ENCODE measurements around the gene NOS2.

NOS2 gene

GRCh38 chr17:27783440-27784350 is 16.6 kb downstream of the NOS2 start:
- Histone ChIP-seq H3K27ac (ENCODE audit: low read depth, low read length) (no peak overlapping the region), H3F3A (ENCODE audit: insufficient read depth) (no peaks in the 10 kb centered on the region), H3K79me2 (ENCODE audit: insufficient read depth, low read length) (no peaks in the 10 kb centered on the region), H4K20me1 (ENCODE audit: low read depth, low read length) (no peaks in the 10 kb centered on the region), H2AFZ (ENCODE audit: low read depth, low read length, severe bottlenecking) (no peak overlapping the region), H3K4me2 (ENCODE audit: low read depth, low read length, poor library complexity, severe bottlenecking) (no peak overlapping the region), H3K9me3 (ENCODE audit: insufficient read depth, low read length) (no peaks in the 10 kb centered on the region), H3K9me2 (replicated peaks; ENCODE audit: insufficient read depth, low read length) (no peaks in the 10 kb centered on the region), H3K9ac (ENCODE audit: low read length) (no peak overlapping the region), H3K4me3 (ENCODE audit: insufficient read depth, low read length, poor library complexity, severe bottlenecking) (no peak overlapping the region), H3K27me3 (ENCODE audit: low read length) (no peaks in the 10 kb centered on the region), H3K36me3 (ENCODE audit: low read length) (no peaks in the 10 kb centered on the region)
- TF ChIP-seq EZH2phosphoT487 (conservative IDR thresholded peaks at IDR 0.05; ENCODE audit: low read length) (no peak), CTCF (IDR thresholded peaks at IDR 0.05; ENCODE audit: insufficient read depth, low read length, poor library complexity, severe bottlenecking) (no peak)

- no peaks in the 10 kb centered on the region for H4K20me1 ChIP-seq (ENCODE audit: low read depth, low read length)
- no peak overlapping the region for H3K9ac ChIP-seq (ENCODE audit: low read length)
- H3K4me2 ChIP-seq (ENCODE audit: low read depth, low read length, poor library complexity, severe bottlenecking), result no peak overlapping the region
- TF ChIP-seq CTCF (IDR thresholded peaks at IDR 0.05; ENCODE audit: insufficient read depth, low read length, poor library complexity, severe bottlenecking) (no peak), EZH2phosphoT487 (conservative IDR thresholded peaks at IDR 0.05; ENCODE audit: low read length) (no peak)
- no peaks in the 10 kb centered on the region for H3K9me3 ChIP-seq (ENCODE audit: insufficient read depth, low read length)
- H2AFZ ChIP-seq (ENCODE audit: low read depth, low read length, severe bottlenecking), result no peak overlapping the region
- H3K4me3 ChIP-seq (ENCODE audit: insufficient read depth, low read length, poor library complexity, severe bottlenecking), result no peak overlapping the region
- no peaks in the 10 kb centered on the region for H3F3A ChIP-seq (ENCODE audit: insufficient read depth)
- H3K79me2 ChIP-seq (ENCODE audit: insufficient read depth, low read length), result no peaks in the 10 kb centered on the region
- H3K36me3 ChIP-seq (ENCODE audit: low read length), result no peaks in the 10 kb centered on the region
- H3K27ac ChIP-seq (ENCODE audit: low read depth, low read length), result no peak overlapping the region
- no peaks in the 10 kb centered on the region for H3K9me2 ChIP-seq (replicated peaks; ENCODE audit: insufficient read depth, low read length)
- no peaks in the 10 kb centered on the region for H3K27me3 ChIP-seq (ENCODE audit: low read length)
Observed at GRCh38 chr17:27782791-27783206, 17.5 kb downstream of the NOS2 start.

DNA sequence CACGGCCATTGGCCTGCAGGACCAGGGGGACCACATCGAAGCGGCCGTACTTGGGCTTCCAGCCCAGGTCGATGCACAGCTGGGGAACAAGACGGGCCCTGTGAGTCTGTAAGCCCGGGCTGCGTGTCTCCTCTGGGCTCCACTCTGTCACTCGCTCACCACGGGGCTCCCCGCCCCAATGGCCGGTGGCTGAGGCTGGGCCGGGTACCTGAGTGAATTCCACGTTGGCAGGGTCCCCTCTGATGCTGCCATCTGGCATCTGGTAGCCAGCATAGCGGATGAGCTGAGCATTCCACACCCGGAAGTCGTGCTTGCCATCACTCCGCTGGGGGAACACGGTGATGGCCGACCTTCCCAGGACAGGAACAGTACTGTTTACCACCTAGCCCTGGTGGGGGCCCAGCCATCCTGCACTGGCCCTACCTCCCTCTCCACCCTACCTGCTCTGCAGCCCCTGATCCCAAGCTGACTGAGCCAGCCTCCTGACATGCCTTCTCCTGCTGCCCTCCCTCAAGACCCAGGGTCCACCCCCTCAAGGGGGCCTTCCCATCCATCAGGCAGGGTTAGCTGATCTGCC is 19.4 kb downstream of the NOS2 start:
- H3K27ac ChIP-seq (ENCODE audit: low read depth, low read length), result no peak overlapping the region
- no peaks in the 10 kb centered on the region for H3K27me3 ChIP-seq (ENCODE audit: low read length)
- H3F3A ChIP-seq (ENCODE audit: insufficient read depth), result no peaks in the 10 kb centered on the region
- H3K9ac ChIP-seq (ENCODE audit: low read length), result no peak overlapping the region
- TF ChIP-seq CTCF (IDR thresholded peaks at IDR 0.05; ENCODE audit: insufficient read depth, low read length, poor library complexity, severe bottlenecking), result no peak
- TF ChIP-seq EZH2phosphoT487 (conservative IDR thresholded peaks at IDR 0.05; ENCODE audit: low read length), result no peak
- no peak overlapping the region for H2AFZ ChIP-seq (ENCODE audit: low read depth, low read length, severe bottlenecking)
- no peaks in the 10 kb centered on the region for H3K9me2 ChIP-seq (replicated peaks; ENCODE audit: insufficient read depth, low read length)
- no peaks in the 10 kb centered on the region for H4K20me1 ChIP-seq (ENCODE audit: low read depth, low read length)
- no peak overlapping the region for H3K4me2 ChIP-seq (ENCODE audit: low read depth, low read length, poor library complexity, severe bottlenecking)
- no peaks in the 10 kb centered on the region for H3K36me3 ChIP-seq (ENCODE audit: low read length)
- H3K79me2 ChIP-seq (ENCODE audit: insufficient read depth, low read length), result no peaks in the 10 kb centered on the region
- H3K4me3 ChIP-seq (ENCODE audit: insufficient read depth, low read length, poor library complexity, severe bottlenecking), result no peak overlapping the region
- H3K9me3 ChIP-seq (ENCODE audit: insufficient read depth, low read length), result no peaks in the 10 kb centered on the region

All from SU-DHL-6 (cell line).